ENCODE data around the gene RTEL1.
A peak's percentile ranks its signal among the peaks of the same experiment; 100 is the strongest.

DNA sequence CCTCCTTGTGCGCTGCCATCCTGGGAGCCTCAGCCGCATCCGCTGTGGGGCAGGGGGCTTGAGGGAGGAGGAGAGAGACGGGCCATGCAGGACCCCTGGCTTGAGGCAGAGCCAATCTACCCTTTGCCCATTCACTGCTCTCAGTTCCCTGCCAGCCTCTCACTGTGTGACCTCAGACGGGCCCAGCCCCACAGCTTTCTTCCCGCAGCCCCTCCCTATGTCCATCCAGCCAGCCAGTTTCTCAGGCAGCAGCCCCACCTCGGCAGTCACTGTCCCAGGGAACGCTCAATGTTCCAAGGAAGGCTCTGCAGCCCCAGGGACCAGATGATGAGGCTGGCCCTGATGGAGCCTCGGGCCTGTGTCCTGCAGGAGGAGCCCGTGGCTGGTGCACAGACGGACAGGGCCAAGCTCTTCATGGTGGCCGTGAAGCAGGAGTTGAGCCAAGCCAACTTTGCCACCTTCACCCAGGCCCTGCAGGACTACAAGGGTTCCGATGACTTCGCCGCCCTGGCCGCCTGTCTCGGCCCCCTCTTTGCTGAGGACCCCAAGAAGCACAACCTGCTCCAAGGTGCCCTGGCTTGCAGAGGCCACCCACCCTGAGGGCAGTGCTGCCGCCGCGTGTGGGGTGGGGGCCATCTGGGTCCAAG is 34.4 kb downstream of the RTEL1 start:
- no peak for TF ChIP-seq CTCF (IDR thresholded peaks at IDR 0.05)
- TF ChIP-seq POLR2AphosphoS5 (IDR thresholded peaks at IDR 0.05), result no peak
- TF ChIP-seq POLR2A (IDR thresholded peaks at IDR 0.05), result peak in 1 of 2 donors; percentile 12
- no peak for TF ChIP-seq EP300 (IDR thresholded peaks at IDR 0.05)

Data from gastroesophageal sphincter (tissue), 3 donors.